ENCODE results near the gene ZBED6. TPM values are rescaled to one million over a fixed set of nuclear protein-coding genes. Genes with fewer than 3 reads are reported as not detected.
"Not testable (repeated sequence)": the region's sequence is repeated elsewhere in the genome, so short reads cannot be mapped to it uniquely, and the experiment has no call there.

The ZBED6 gene
- 52.3 TPM for total RNA-seq

GRCh38 chr1:203795441-203796235 is at the start of gene ZBED6, which contains the start of gene ZC3H11A:
TSS of gene ZBED6 (plus strand) at chr1:203795623. CDS start at chr1:203797523, 1,900 bp downstream.
TSS of gene ZC3H11A (plus strand) at chr1:203795623. CDS start at chr1:203817071, 21,448 bp downstream.
- intact Hi-C loops (cut with DNase I), result no loop called here
- DNase-seq (ENCODE audit: low spot score) (peak; percentile 100), ATAC-seq (peak; percentile 99)

GRCh38 chr1:203746281-203746680 is 49.1 kb upstream of the ZBED6 start:
- DNase-seq (ENCODE audit: low spot score) (no peak), ATAC-seq (no peak)
- intact Hi-C loops (cut with DNase I), result no loop called here

- ATAC-seq, result no peak
- no peak for DNase-seq (ENCODE audit: low spot score)
- intact Hi-C loops (cut with DNase I), result no loop called here
Measured at GRCh38 chr1:203751051-203751450, 44.4 kb upstream of the ZBED6 start.

- ATAC-seq; DNase-seq (ENCODE audit: low spot score); intact Hi-C loops (cut with DNase I): not testable (repeated sequence)
Measured at GRCh38 chr1:203751618-203752361, 43.6 kb upstream of the ZBED6 start.

GRCh38 chr1:203754455-203754864 is 41.0 kb upstream of the ZBED6 start:
- intact Hi-C loops (cut with DNase I), result no loop called here
- ATAC-seq (no peak), DNase-seq (ENCODE audit: low spot score) (no peak)

GRCh38 chr1:203756036-203756435 is 39.4 kb upstream of the ZBED6 start:
- DNase-seq (ENCODE audit: low spot score) (no peak), ATAC-seq (no peak)
- intact Hi-C loops (cut with DNase I), result loop anchor here (1.0 kb wide), 1 partner anchor 25 kb away; no protein-coding TSS in a partner anchor

GRCh38 chr1:203758749-203759148 is 36.7 kb upstream of the ZBED6 start:
- ATAC-seq; intact Hi-C loops (cut with DNase I); DNase-seq (ENCODE audit: low spot score): not testable (repeated sequence)

GRCh38 chr1:203760506-203760905 is 34.9 kb upstream of the ZBED6 start:
- intact Hi-C loops (cut with DNase I), result loop anchor here (10.0 kb wide), 1 partner anchor 1486 kb away; no protein-coding TSS in a partner anchor
- DNase-seq (ENCODE audit: low spot score), result no peak
- no peak for ATAC-seq

- ATAC-seq; DNase-seq (ENCODE audit: low spot score): not testable (repeated sequence)
- intact Hi-C loops (cut with DNase I), result loop anchor here (10.0 kb wide), 1 partner anchor 1487 kb away; no protein-coding TSS in a partner anchor
Measured at GRCh38 chr1:203761958-203762357, 33.5 kb upstream of the ZBED6 start.

- ATAC-seq (no peak), DNase-seq (ENCODE audit: low spot score) (no peak)
- intact Hi-C loops (cut with DNase I), result loop anchor here (10.0 kb wide), 1 partner anchor 1489 kb away; no protein-coding TSS in a partner anchor
Measured at GRCh38 chr1:203763505-203763904, 31.9 kb upstream of the ZBED6 start.

- no peak for DNase-seq (ENCODE audit: low spot score)
- intact Hi-C loops (cut with DNase I), result loop anchor here (10.0 kb wide), 1 partner anchor 1490 kb away; no protein-coding TSS in a partner anchor
- no peak for ATAC-seq
Measured at GRCh38 chr1:203764105-203765028, 31.1 kb upstream of the ZBED6 start.

GRCh38 chr1:203765029-203765837 is 30.2 kb upstream of the ZBED6 start, which contains the start of gene LAX1:
TSS of gene LAX1 (plus strand) at chr1:203765183. CDS start at chr1:203765566, 383 bp downstream.
- intact Hi-C loops (cut with DNase I), result loop anchor here (10.0 kb wide), 1 partner anchor 1490 kb away; no protein-coding TSS in a partner anchor
- ATAC-seq, result no peak

GRCh38 chr1:203768256-203768655 is 27.2 kb upstream of the ZBED6 start:
- DNase-seq (ENCODE audit: low spot score), result no peak
- ATAC-seq, result no peak
- intact Hi-C loops (cut with DNase I), result loop anchor here (10.0 kb wide), 1 partner anchor 1493 kb away; no protein-coding TSS in a partner anchor

More at GRCh38 chr1:203765029-203765837, 30.2 kb upstream of the ZBED6 start, which contains the start of gene LAX1:
- DNase-seq (ENCODE audit: low spot score), result no peak

GRCh38 chr1:203769505-203770343 is 25.7 kb upstream of the ZBED6 start:
- peak; percentile 87 for ATAC-seq

GRCh38 chr1:203771901-203772301 is 23.5 kb upstream of the ZBED6 start:
- intact Hi-C loops (cut with DNase I), result no loop called here
- no peak for DNase-seq (ENCODE audit: low spot score)
- ATAC-seq, result no peak

More at GRCh38 chr1:203769505-203770343, 25.7 kb upstream of the ZBED6 start:
- DNase-seq (ENCODE audit: low spot score), result no peak
- intact Hi-C loops (cut with DNase I), result loop anchor here (10.0 kb wide), 1 partner anchor 1495 kb away; no protein-coding TSS in a partner anchor

GRCh38 chr1:203772836-203773235 is 22.6 kb upstream of the ZBED6 start:
- ATAC-seq (no peak), DNase-seq (ENCODE audit: low spot score) (no peak)
- intact Hi-C loops (cut with DNase I), result no loop called here
